Putamen (tissue), 1 donor: ENCODE results near the gene CENPH.
A peak's percentile ranks its signal among the peaks of the same experiment; 100 is the strongest.
"Not testable (repeated sequence)": the region's sequence is repeated elsewhere in the genome, so short reads cannot be mapped to it uniquely, and the experiment has no call there.

Experiments
- DNase-seq: peaks from one replicate; pipeline ENCODE4 v3.0.0-alpha.2; 2016; ENCODE audit warnings: low spot score

CENPH gene

DNA sequence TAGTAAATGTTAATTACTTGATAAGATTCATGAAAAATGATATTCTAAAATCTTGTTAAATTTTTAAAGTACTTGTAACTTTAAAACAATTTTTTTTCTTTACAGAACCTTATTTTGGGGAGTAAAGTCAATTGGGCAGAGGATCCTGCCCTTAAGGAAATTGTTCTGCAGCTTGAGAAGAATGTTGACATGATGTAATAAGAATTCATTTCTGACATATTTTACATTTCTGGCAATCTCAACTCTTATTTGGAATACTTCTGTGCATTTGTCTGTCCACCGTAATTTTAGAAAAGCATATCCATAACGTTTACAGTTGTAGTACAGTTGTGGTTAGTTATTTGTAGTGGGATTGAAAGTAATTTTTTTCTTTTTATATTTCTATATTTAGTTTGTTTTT is 20.2 kb downstream of the CENPH start:
- no peak for DNase-seq

DNA sequence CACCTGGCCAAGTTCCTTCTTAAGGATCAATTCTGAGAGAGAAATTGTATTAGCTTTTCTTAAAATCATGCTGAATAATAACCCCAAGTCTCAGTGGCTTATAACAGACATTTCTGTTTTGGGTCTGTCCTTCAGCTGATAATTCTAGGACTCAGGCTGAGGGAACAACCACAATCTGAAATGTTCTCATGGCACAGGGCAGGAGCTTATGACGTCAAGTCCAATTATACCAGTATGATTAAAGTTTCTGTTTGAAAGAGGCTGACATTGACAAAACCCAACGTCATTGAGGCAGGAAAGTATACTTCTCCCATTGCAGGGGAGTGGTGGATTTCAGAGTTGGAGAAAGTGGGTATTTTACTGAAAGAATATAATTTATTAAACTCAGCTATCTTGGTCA is 21.8 kb downstream of the CENPH start:
- no peak for DNase-seq

DNA sequence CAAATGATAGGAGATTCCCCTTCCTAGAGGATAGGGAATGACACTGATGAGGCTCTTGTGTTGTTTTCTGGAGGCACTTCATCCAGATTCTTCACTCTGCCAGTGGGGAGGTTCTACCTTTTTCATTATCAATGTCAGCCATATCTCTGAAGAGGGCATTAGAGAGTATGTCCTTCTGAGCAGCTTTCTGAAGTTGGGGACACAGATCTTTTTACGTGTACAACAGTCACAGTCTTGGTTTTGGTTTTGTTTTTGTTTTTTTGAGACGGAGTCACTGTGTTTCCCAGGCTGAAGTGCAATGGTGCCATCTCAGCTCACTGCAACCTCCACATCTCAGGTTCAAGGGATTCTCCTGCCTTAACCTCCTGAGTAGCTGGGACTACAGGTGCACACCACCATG is 22.6 kb downstream of the CENPH start:
- DNase-seq, result no peak

DNA sequence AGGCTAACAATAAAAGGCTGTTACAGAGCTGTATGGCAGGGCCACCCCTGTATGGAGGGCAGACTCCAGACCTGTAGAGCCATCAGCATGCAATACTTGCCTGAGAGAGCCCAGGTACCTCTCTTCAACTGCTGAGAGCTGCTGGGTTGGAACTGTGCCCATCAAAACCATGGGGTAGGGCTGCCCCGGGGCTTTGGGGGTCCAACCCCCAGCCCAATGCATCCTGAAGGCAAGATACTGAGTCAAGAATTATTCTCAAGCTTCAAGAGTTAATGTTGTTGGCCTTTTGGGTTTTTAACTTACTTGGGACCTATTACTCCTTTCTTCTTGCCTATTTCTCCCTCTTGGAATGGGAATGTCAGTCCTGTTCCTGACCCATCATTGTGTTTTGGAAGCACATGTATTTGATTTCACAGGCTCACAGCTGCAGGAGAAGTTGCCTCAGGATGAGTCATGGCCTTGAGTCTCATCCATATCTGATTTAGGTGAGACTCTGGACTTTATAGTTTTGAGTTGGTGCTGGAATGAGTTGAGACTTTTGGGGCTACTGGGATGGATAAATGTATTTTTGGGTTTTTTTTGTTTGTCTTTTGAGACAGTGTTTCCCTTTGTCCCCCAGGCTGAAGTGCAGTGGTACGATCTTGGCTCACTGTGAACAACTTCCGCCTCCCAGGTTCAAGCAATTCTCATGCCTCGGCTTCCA is 24.3 kb downstream of the CENPH start:
- DNase-seq, result no peak

DNA sequence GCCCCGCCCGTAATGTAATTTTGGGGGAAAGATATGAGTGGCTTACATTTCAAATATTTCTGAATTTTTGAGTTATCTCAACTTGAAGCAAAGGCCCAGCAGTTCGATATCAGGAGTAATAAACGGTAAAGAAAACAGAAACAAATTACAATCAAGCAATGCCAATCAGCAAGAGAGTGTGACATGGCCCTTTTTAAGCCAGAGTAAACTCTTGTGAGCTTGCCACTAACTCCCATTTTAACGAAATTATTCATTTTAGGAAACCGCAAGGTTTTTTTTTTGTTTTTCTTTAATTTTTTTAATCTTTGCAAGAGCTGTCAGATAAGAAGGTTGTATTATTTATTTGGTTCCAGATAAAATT is 27.7 kb downstream of the CENPH start:
- no peak for DNase-seq

GRCh38 chr5:69217548-69218526 is 28.5 kb downstream of the CENPH start:
- peak; percentile 94 for DNase-seq

DNA sequence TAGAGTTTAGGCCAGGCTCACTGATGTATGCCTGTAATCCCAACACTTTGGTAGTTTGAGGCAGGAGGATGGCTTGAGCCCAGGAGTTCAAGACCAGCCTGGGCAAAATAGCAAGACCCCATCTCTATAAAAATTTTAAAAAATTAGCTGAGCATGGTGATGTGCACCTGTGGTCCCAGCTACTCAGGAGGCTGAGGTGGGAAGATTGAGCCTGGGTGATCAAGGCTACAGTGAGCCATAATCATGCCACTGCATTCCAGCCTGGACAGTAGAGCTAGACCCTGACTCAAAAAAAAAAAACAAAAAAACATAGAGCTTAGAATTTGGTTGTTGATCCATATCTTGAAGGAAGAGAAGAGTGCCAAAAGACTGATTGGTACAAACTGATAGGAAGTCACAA is 30.6 kb downstream of the CENPH start:
- no peak for DNase-seq

GRCh38 chr5:69220371-69220770 is 31.0 kb downstream of the CENPH start:
- not testable (repeated sequence) for DNase-seq

GRCh38 chr5:69220833-69221232 is 31.4 kb downstream of the CENPH start:
- not testable (repeated sequence) for DNase-seq

DNA sequence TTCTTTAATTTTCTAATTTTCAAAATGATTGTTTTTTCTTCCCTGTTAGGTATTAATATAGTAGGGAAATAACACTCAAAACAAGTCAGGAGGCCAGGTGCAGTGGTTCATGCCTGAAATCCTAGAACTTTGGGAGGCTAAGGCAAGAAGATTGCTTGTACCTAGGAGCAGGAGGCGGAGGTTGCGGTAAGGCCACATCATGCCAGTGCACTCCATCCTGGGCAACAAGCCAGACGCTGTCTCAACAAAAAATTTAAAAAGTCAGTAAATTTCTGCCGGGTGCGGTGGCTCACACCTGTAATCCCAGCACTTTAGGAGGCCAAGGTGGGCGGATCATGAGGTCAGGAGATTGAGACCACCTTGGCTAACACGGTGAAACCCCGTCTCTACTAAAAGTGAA is 35.1 kb downstream of the CENPH start:
- DNase-seq, result no peak

GRCh38 chr5:69225860-69226259 is 36.5 kb downstream of the CENPH start:
- no peak for DNase-seq

DNA sequence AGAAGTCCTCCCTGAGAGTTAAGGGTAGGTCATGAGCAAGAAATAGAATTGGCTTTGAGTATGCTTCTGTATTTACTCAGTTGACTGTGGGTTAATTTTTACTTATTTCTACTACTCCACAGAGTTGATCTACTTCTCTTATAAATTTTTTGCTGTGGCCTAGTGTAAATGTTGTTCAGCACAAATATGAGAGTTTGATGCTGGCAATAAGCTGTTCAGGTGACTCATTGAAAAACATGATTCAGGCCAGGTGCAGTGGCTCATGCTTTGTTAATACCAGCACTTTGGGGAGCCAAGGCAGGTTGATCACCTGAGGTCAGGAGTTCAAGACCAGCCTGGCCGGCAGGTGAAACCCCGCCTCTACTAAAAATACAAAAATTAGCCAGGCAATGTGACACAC is 40.8 kb downstream of the CENPH start:
- DNase-seq, result no peak

GRCh38 chr5:69231281-69231680 is 41.9 kb downstream of the CENPH start:
- no peak for DNase-seq

- DNase-seq, result no peak
These were observed 42.5 kb downstream of the CENPH start for GRCh38 chr5:69231851-69232250.

- DNase-seq, result peak; percentile 94
These were observed 45.3 kb downstream of the CENPH start, which contains the start of gene CDK7 for GRCh38 chr5:69234457-69235268. TSS of gene CDK7 (plus strand) at chr5:69234886. CDS start at chr5:69234976, 90 bp downstream.

DNA sequence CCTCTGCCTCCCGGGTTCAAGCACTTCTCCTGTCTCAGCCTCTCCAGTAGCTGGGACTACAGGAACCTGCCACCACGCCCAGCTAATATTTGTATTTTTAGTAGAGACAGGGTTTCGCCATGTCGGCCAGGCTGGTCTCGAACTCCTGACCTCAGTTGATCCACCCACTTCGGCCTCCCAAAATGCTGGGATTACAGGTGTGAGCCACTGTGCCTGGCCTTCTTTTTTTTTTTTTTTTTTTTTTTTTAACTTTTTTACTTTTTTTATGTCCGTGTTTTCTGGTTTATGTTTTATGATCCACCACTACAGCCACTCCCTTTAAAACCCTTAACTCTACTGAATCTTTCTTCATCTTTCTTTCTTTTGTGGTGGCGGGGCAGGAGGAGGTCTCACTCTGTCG is 47.4 kb downstream of the CENPH start:
- DNase-seq, result not testable (repeated sequence)

- no peak for DNase-seq
These were observed 48.5 kb downstream of the CENPH start for GRCh38 chr5:69237877-69238276.

DNA sequence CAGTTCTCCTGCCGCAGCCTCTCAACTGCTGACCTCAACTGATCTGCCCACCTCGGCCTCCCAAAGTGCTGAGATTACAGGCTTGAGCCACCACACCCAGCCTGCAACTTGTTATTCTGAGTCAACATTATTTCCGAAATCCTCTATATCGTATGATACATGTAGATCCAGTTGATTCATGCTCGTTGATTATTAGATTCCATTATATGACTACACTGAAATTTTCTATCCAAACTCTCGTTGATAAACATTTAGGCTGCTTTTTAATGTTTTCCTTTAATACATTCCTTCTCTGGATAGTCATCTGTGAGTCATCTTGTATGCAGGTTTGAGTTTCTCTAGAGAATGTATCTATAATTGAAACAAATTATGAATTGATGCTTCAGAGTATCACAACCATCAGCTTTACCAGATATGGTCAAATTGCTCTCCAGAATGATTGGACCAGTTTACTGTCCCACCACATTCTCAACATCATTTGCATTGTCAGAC is 49.4 kb downstream of the CENPH start:
- no peak for DNase-seq

DNA sequence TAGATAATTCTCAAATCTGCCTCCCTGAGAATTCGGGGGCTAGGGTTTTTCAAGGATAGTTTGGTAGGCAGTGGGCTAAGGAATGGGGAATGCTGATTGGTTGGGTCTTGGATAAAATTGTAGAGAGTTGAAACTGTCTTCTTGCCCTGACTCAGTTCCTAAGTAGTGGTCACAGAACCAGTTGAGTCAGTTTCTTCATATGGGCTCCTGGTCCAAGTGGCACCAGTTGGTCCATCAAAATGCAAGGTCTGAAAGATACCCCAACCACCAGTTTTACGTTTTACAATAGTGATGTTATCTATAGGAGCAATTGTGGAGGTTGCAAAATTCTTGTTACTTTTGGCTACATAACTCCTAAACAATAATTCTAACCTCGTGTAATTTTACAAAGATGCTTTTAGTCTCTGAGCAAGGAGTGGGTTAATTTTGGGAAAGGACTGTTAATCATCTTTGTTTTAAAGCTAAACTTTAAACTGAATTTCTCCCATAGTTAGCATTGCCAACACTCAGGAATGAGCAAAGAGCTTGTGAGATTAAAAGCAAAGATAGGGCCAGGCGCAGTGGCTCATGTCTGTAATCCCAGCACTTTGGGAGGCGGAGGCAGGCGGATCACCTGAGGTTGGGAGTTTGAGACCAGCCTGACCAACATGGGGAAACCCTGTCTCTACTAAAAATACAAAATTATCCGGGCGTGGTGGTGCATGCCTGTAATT is 53.0 kb downstream of the CENPH start:
- no peak for DNase-seq

DNA sequence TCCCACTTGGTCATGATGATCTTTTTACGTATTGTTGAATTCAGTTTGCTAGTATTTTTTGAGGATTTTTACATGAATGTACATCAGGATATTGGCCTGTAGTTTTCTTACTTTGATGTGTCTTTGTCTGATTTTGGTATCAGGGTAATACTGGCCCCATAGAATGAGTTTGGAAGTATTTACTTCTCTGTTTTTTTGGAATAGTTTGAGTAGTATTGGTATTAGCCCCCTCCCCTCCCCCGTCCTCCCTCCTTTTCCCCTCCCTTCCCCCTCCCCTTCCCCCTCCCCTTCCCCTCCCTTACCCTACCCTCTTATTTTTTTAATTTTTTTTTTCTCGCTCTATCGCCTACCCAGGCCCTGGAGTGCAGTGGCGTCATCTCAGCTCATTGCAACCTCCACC is 55.6 kb downstream of the CENPH start:
- DNase-seq, result no peak

- no peak for DNase-seq
These were observed 58.6 kb downstream of the CENPH start for GRCh38 chr5:69248019-69248418.

- no peak for DNase-seq
These were observed 61.2 kb downstream of the CENPH start for GRCh38 chr5:69250593-69250992.
